Esophagus squamous epithelium (tissue), 4 donors: ENCODE measurements around the gene TUBGCP2.

Source experiments
- CTCF ChIP-seq, 6 experiments: fragments of 450-650 bp in 4 of 6; fragments of 200-600 bp in 2 of 6; sonication (generic) in 2 of 6; IDR thresholded peaks; one replicate each; pipeline ENCODE4 v1.5.1; 2016 to 2019; ENCODE audit warnings: antibody characterized with exemption in 6 of 6, mild to moderate bottlenecking in 4 of 6, moderate library complexity in 4 of 6
- POLR2A ChIP-seq, 4 donors: fragments of 450-650 bp; IDR thresholded peaks; one replicate each; pipeline ENCODE4 v1.6.1; 2017; ENCODE audit warnings: antibody characterized with exemption in 4 of 4, mild to moderate bottlenecking in 4 of 4, moderate library complexity in 3 of 4

- TF ChIP-seq CTCF (IDR thresholded peaks at IDR 0.05) = no peak
- no peak for TF ChIP-seq POLR2A (IDR thresholded peaks at IDR 0.05)
These were observed 45.4 kb upstream of the TUBGCP2 start for GRCh38 chr10:133353988-133354605.
